ENCODE results near the gene ENTHD1. TPM values are rescaled to one million over a fixed set of nuclear protein-coding genes. Genes with fewer than 3 reads are reported as not detected.

The ENTHD1 gene
- total RNA-seq, 1 donor from 2014 or later: 0.11 TPM

- intact Hi-C loops (cut with micrococcal nuclease): loop anchor here (5.0 kb wide), 2 partner anchors 89 to 401 kb away; partner anchors contain the start of gene RPS19BP1
- peaks cover 52% of the 10 kb centered on the region for H3K4me1 Mint-ChIP-seq (ENCODE audit: low read depth)
- DNase-seq (ENCODE audit: low spot score): peak; percentile 54
- peak overlapping the region; percentile 75 for H3K4me3 Mint-ChIP-seq (ENCODE audit: low read depth)
- H3K9me3 Mint-ChIP-seq: no peaks in the 10 kb centered on the region
- no peaks in the 10 kb centered on the region for H3K27me3 Mint-ChIP-seq (ENCODE audit: low read depth)
- peak overlapping the region; percentile 89 for H3K27ac Mint-ChIP-seq
- H3K36me3 Mint-ChIP-seq (ENCODE audit: low read depth): peaks cover 20% of the 10 kb centered on the region
These were observed 39.5 kb upstream of the ENTHD1 start for GRCh38 chr22:39932918-39933649.

- H3K4me3 Mint-ChIP-seq (ENCODE audit: low read depth): no peak overlapping the region
- no peak for DNase-seq (ENCODE audit: low spot score)
- peaks cover 43% of the 10 kb centered on the region for H3K4me1 Mint-ChIP-seq (ENCODE audit: low read depth)
- peak overlapping the region; percentile 16 for H3K27ac Mint-ChIP-seq
- intact Hi-C loops (cut with micrococcal nuclease): loop anchor here (5.0 kb wide), 2 partner anchors 90 to 400 kb away; partner anchors contain the start of gene RPS19BP1
- peaks cover 26% of the 10 kb centered on the region for H3K36me3 Mint-ChIP-seq (ENCODE audit: low read depth)
- no peaks in the 10 kb centered on the region for H3K9me3 Mint-ChIP-seq
- H3K27me3 Mint-ChIP-seq (ENCODE audit: low read depth): no peaks in the 10 kb centered on the region
These were observed 38.6 kb upstream of the ENTHD1 start for GRCh38 chr22:39932166-39932565.

- Mint-ChIP-seq H3K27me3 (ENCODE audit: low read depth) (no peaks in the 10 kb centered on the region), H3K36me3 (ENCODE audit: low read depth) (peaks cover 26% of the 10 kb centered on the region), H3K9me3 (no peaks in the 10 kb centered on the region), H3K4me1 (ENCODE audit: low read depth) (peaks cover 37% of the 10 kb centered on the region), H3K27ac (no peak overlapping the region), H3K4me3 (ENCODE audit: low read depth) (no peak overlapping the region)
- no peak for DNase-seq (ENCODE audit: low spot score)
- intact Hi-C loops (cut with micrococcal nuclease): loop anchor here (2.0 to 5.0 kb wide), 4 partner anchors 14 to 399 kb away; partner anchors contain the start of genes RPS19BP1 and TMA7B
These were observed 37.7 kb upstream of the ENTHD1 start for GRCh38 chr22:39931251-39931650.

- Mint-ChIP-seq H3K4me1 (ENCODE audit: low read depth) (peaks cover 36% of the 10 kb centered on the region), H3K4me3 (ENCODE audit: low read depth) (no peak overlapping the region), H3K9me3 (no peaks in the 10 kb centered on the region), H3K27ac (no peak overlapping the region), H3K36me3 (ENCODE audit: low read depth) (peaks cover 33% of the 10 kb centered on the region), H3K27me3 (ENCODE audit: low read depth) (no peaks in the 10 kb centered on the region)
- intact Hi-C loops (cut with micrococcal nuclease): no loop called here
- DNase-seq (ENCODE audit: low spot score): no peak
These were observed 35.3 kb upstream of the ENTHD1 start for GRCh38 chr22:39928536-39929520.

GRCh38 chr22:39927544-39927943 lies 34.0 kb upstream of the ENTHD1 start:
- no peaks in the 10 kb centered on the region for H3K27me3 Mint-ChIP-seq (ENCODE audit: low read depth)
- intact Hi-C loops (cut with micrococcal nuclease): no loop called here

GRCh38 chr22:39926753-39927152 lies 33.2 kb upstream of the ENTHD1 start:
- intact Hi-C loops (cut with micrococcal nuclease): no loop called here
- peaks cover 37% of the 10 kb centered on the region for H3K36me3 Mint-ChIP-seq (ENCODE audit: low read depth)
- no peaks in the 10 kb centered on the region for H3K9me3 Mint-ChIP-seq
- no peak overlapping the region for H3K4me3 Mint-ChIP-seq (ENCODE audit: low read depth)
- H3K27ac Mint-ChIP-seq: no peak overlapping the region
- DNase-seq (ENCODE audit: low spot score): no peak
- H3K27me3 Mint-ChIP-seq (ENCODE audit: low read depth): no peaks in the 10 kb centered on the region
- H3K4me1 Mint-ChIP-seq (ENCODE audit: low read depth): peaks cover 42% of the 10 kb centered on the region

More at GRCh38 chr22:39927544-39927943, 34.0 kb upstream of the ENTHD1 start:
- DNase-seq (ENCODE audit: low spot score): no peak
- Mint-ChIP-seq H3K9me3 (no peaks in the 10 kb centered on the region), H3K4me1 (ENCODE audit: low read depth) (peaks cover 34% of the 10 kb centered on the region), H3K27ac (no peak overlapping the region), H3K4me3 (ENCODE audit: low read depth) (no peak overlapping the region), H3K36me3 (ENCODE audit: low read depth) (peaks cover 30% of the 10 kb centered on the region)

GRCh38 chr22:39925909-39926679 lies 32.5 kb upstream of the ENTHD1 start:
- H3K9me3 Mint-ChIP-seq: no peaks in the 10 kb centered on the region
- intact Hi-C loops (cut with micrococcal nuclease): no loop called here
- no peaks in the 10 kb centered on the region for H3K27me3 Mint-ChIP-seq (ENCODE audit: low read depth)
- no peak overlapping the region for H3K4me3 Mint-ChIP-seq (ENCODE audit: low read depth)
- no peak for DNase-seq (ENCODE audit: low spot score)
- peaks cover 38% of the 10 kb centered on the region for H3K36me3 Mint-ChIP-seq (ENCODE audit: low read depth)
- peaks cover 47% of the 10 kb centered on the region for H3K4me1 Mint-ChIP-seq (ENCODE audit: low read depth)
- H3K27ac Mint-ChIP-seq: no peak overlapping the region

GRCh38 chr22:39925273-39925672 lies 31.7 kb upstream of the ENTHD1 start:
- H3K27ac Mint-ChIP-seq: no peak overlapping the region
- H3K27me3 Mint-ChIP-seq (ENCODE audit: low read depth): no peaks in the 10 kb centered on the region
- no peak for DNase-seq (ENCODE audit: low spot score)
- intact Hi-C loops (cut with micrococcal nuclease): no loop called here
- peaks cover 38% of the 10 kb centered on the region for H3K36me3 Mint-ChIP-seq (ENCODE audit: low read depth)
- no peaks in the 10 kb centered on the region for H3K9me3 Mint-ChIP-seq
- peaks cover 55% of the 10 kb centered on the region for H3K4me1 Mint-ChIP-seq (ENCODE audit: low read depth)
- no peak overlapping the region for H3K4me3 Mint-ChIP-seq (ENCODE audit: low read depth)

- Mint-ChIP-seq H3K36me3 (ENCODE audit: low read depth) (peaks cover 38% of the 10 kb centered on the region), H3K27ac (no peak overlapping the region), H3K4me3 (ENCODE audit: low read depth) (no peak overlapping the region)
These were observed 30.7 kb upstream of the ENTHD1 start for GRCh38 chr22:39924286-39924685.

GRCh38 chr22:39923696-39924095 lies 30.1 kb upstream of the ENTHD1 start:
- Mint-ChIP-seq H3K27ac (peak overlapping the region; percentile 38), H3K4me3 (ENCODE audit: low read depth) (no peak overlapping the region), H3K9me3 (no peaks in the 10 kb centered on the region), H3K4me1 (ENCODE audit: low read depth) (peaks cover 67% of the 10 kb centered on the region), H3K36me3 (ENCODE audit: low read depth) (peaks cover 38% of the 10 kb centered on the region), H3K27me3 (ENCODE audit: low read depth) (no peaks in the 10 kb centered on the region)
- no peak for DNase-seq (ENCODE audit: low spot score)
- intact Hi-C loops (cut with micrococcal nuclease): loop anchor here (5.0 kb wide), 2 partner anchors 81 to 404 kb away; no protein-coding TSS in a partner anchor

More at GRCh38 chr22:39924286-39924685, 30.7 kb upstream of the ENTHD1 start:
- intact Hi-C loops (cut with micrococcal nuclease): loop anchor here (5.0 kb wide), 2 partner anchors 82 to 403 kb away; no protein-coding TSS in a partner anchor
- Mint-ChIP-seq H3K27me3 (ENCODE audit: low read depth) (no peaks in the 10 kb centered on the region), H3K9me3 (no peaks in the 10 kb centered on the region), H3K4me1 (ENCODE audit: low read depth) (peaks cover 65% of the 10 kb centered on the region)
- no peak for DNase-seq (ENCODE audit: low spot score)

- Mint-ChIP-seq H3K4me1 (ENCODE audit: low read depth) (peaks cover 83% of the 10 kb centered on the region), H3K36me3 (ENCODE audit: low read depth) (peaks cover 23% of the 10 kb centered on the region), H3K9me3 (no peaks in the 10 kb centered on the region), H3K27me3 (ENCODE audit: low read depth) (no peaks in the 10 kb centered on the region), H3K27ac (peak overlapping the region; percentile 97), H3K4me3 (ENCODE audit: low read depth) (peak overlapping the region; percentile 74)
- intact Hi-C loops (cut with micrococcal nuclease): loop anchor here (1.0 to 5.0 kb wide), 4 partner anchors 10 to 407 kb away; no protein-coding TSS in a partner anchor
- peak; percentile 57 for DNase-seq (ENCODE audit: low spot score)
These were observed 26.7 kb upstream of the ENTHD1 start for GRCh38 chr22:39920134-39920743.

Measured in activated T-helper 2 cell treated with anti-CD3 and anti-CD28 coated beads, Interferon-gamma antibody, Interleukin-2, Interleukin-4, amounts not matched to agents 10 μg/mL and 5 μg/mL and 100 μg/mL, durations not matched to agents 14 hours and 24 hours and 36 hours (primary cell).